CD14-positive monocyte (primary cell): Measurements from ENCODE around the gene COL27A1. TPM values are rescaled to one million over a fixed set of nuclear protein-coding genes. Genes with fewer than 3 reads are reported as not detected.

ENCODE experiments used
- DNase-seq, 3 donors: peaks; one replicate each; pipeline ENCODE4 v3.0.0-alpha.2; 2011 to 2022
- H2AFZ ChIP-seq: 2 replicates; pipeline ENCODE4 v1.6.0; 2012; ENCODE audit warnings: mild to moderate bottlenecking, low read depth, low read length, inconsistent platforms; ENCODE audit not compliant: insufficient read depth, poor library complexity, severe bottlenecking
- H3K27ac ChIP-seq, 2 donors: 1 replicate in 1 of 2; 2 replicates in 1 of 2; pipeline ENCODE4 v1.5.1; 2012 to 2013; ENCODE audit warnings: low read length in 2 of 2, control low read depth in 1 of 2, inconsistent platforms in 1 of 2, low read depth in 1 of 2, mild to moderate bottlenecking in 1 of 2
- H3K27me3 ChIP-seq, 2 donors: one replicate each; pipeline versions ENCODE4 v1.6.0 to v1.6.1; 2011 to 2013; ENCODE audit warnings: low read length in 2 of 2; ENCODE audit not compliant: control insufficient read depth in 2 of 2, insufficient read depth in 2 of 2
- H3K36me3 ChIP-seq, 2 donors: replicated peaks in 1 of 2; 1 replicate in 1 of 2; 2 replicates in 1 of 2; pipeline versions ENCODE4 v1.5.1 to v1.6.1; 2012 to 2013; ENCODE audit warnings: low read length in 2 of 2, control low read depth in 1 of 2, inconsistent platforms in 1 of 2, mild to moderate bottlenecking in 1 of 2; ENCODE audit not compliant: insufficient read depth in 2 of 2, control insufficient read depth in 1 of 2
- H3K4me1 ChIP-seq, 2 donors: 1 replicate in 1 of 2; 2 replicates in 1 of 2; pipeline versions ENCODE4 v1.5.1 to v1.6.1; 2012 to 2013; ENCODE audit warnings: low read length in 2 of 2, control low read depth in 1 of 2, inconsistent platforms in 1 of 2, mild to moderate bottlenecking in 1 of 2, moderate library complexity in 1 of 2; ENCODE audit not compliant: insufficient read depth in 2 of 2, control insufficient read depth in 1 of 2
- H3K4me2 ChIP-seq: replicated peaks from 2 replicates; pipeline ENCODE3; 2012; ENCODE audit warnings: low read length, moderate library complexity, mild to moderate bottlenecking; ENCODE audit not compliant: poor library complexity, severe bottlenecking; ENCODE audit errors: extremely low read depth
- H3K4me3 ChIP-seq, 3 experiments: fragments of 200-600 bp in 1 of 3; sonication (generic) in 1 of 3; replicated peaks in 1 of 3; 1 replicate in 2 of 3; 2 replicates in 1 of 3; pipeline ENCODE4 v1.5.1; 2011 to 2013; ENCODE audit warnings: low read length in 3 of 3, mild to moderate bottlenecking in 3 of 3, control low read depth in 2 of 3, low read depth in 2 of 3, inconsistent platforms in 1 of 3, moderate library complexity in 1 of 3
- H3K79me2 ChIP-seq: 2 replicates; pipeline ENCODE4 v1.6.0; 2012; ENCODE audit warnings: mild to moderate bottlenecking, control low read depth, inconsistent platforms, low read length, moderate library complexity; ENCODE audit not compliant: insufficient read depth
- H3K9ac ChIP-seq: 2 replicates; pipeline ENCODE4 v1.6.0; 2017; ENCODE audit warnings: low read length, mild to moderate bottlenecking; ENCODE audit not compliant: insufficient read depth, poor library complexity, severe bottlenecking
- H3K9me3 ChIP-seq, 2 donors: replicated peaks in 1 of 2; 1 replicate in 1 of 2; 2 replicates in 1 of 2; pipeline versions ENCODE4 v1.5.1 to v1.6.1; 2012 to 2013; ENCODE audit warnings: low read length in 2 of 2, control low read depth in 1 of 2; ENCODE audit not compliant: control insufficient read depth in 1 of 2, insufficient read depth in 1 of 2
- H4K20me1 ChIP-seq: 2 replicates; pipeline ENCODE4 v1.6.0; 2012; ENCODE audit warnings: mild to moderate bottlenecking, low read length, control low read depth, moderate library complexity; ENCODE audit not compliant: insufficient read depth
- H3K27ac Mint-ChIP-seq, 7 donors: one replicate each; pipeline ENCODE4 v1.8.0; 2020; ENCODE audit warnings: mild to moderate bottlenecking in 7 of 7, mixed read lengths in 7 of 7, moderate library complexity in 6 of 7, inconsistent platforms in 2 of 7
- H3K27me3 Mint-ChIP-seq, 3 donors: one replicate each; pipeline ENCODE4 v1.8.0; 2021 to 2022; ENCODE audit warnings: low read depth in 3 of 3, mild to moderate bottlenecking in 3 of 3, mixed read lengths in 3 of 3, moderate library complexity in 3 of 3, inconsistent platforms in 1 of 3
- H3K36me3 Mint-ChIP-seq, 2 donors: one replicate each; pipeline ENCODE4 v1.8.0; 2020; ENCODE audit warnings: mixed read lengths in 2 of 2, inconsistent platforms in 1 of 2, mild to moderate bottlenecking in 1 of 2
- H3K4me1 Mint-ChIP-seq: one replicate; pipeline ENCODE4 v1.8.0; 2020; ENCODE audit warnings: mild to moderate bottlenecking, mixed read lengths
- H3K4me3 Mint-ChIP-seq, 2 donors: one replicate each; pipeline ENCODE4 v1.8.0; 2020; ENCODE audit warnings: mild to moderate bottlenecking in 2 of 2, mixed read lengths in 2 of 2, moderate library complexity in 1 of 2
- H3K9me3 Mint-ChIP-seq, 7 donors: one replicate each; pipeline ENCODE4 v1.8.0; 2020 to 2022; ENCODE audit warnings: mixed read lengths in 7 of 7, mild to moderate bottlenecking in 6 of 7, moderate library complexity in 6 of 7, inconsistent platforms in 2 of 7
- CTCF ChIP-seq: fragments of 200-600 bp; IDR thresholded peaks from one replicate; pipeline ENCODE4 v1.8.0; 2022; ENCODE audit warnings: antibody characterized with exemption, mild to moderate bottlenecking
- WGBS: methylation state at CpG from one replicate; pipeline ENCODE4 v1.1.5; 2013; ENCODE audit warnings: missing lambda C conversion rate; ENCODE audit not compliant: insufficient coverage; 5-methylcytosine and 5-hydroxymethylcytosine counted together
- intact Hi-C, 2 donors: fragments of 100-400 bp; cut with micrococcal nuclease; formaldehyde crosslinking; loops; one replicate each; pipeline versions ENCODE4 v1.15.0 to v1.15.1; 2023
- polyA plus RNA-seq, 3 donors: library from polyadenylated mRNA; depleted of rRNA in 1 of 3; unstranded in 2 of 3; stranded (reverse) in 1 of 3; fragments of 300-500 nt in 2 of 3; fragments of >200 nt in 1 of 3; fragmentation: Illumina TruSeq in 2 of 3; gene quantifications; 1 replicate in 2 of 3; 2 replicates in 1 of 3; pipeline ENCODE4 v1.2.3, GENCODE V29; 2012 to 2021

COL27A1 gene
- polyA plus RNA-seq, 3 donors = 0.03 TPM; not detected in 2

- H3K9me3 ChIP-seq = no peaks in the 10 kb centered on the region
- intact Hi-C loops = no loop called here
- no peaks in the 10 kb centered on the region for H4K20me1 ChIP-seq
- no peaks in the 10 kb centered on the region for H3K9me3 Mint-ChIP-seq
- 68% methylated on average over 19 of the region's 21 CpGs for WGBS
- peaks cover 2 to 4% (median 3%) of the 10 kb centered on the region in 3 donors for H3K27me3 Mint-ChIP-seq
- no peaks in the 10 kb centered on the region for H3K36me3 Mint-ChIP-seq
- no peaks in the 10 kb centered on the region for H3K79me2 ChIP-seq
- no peak overlapping the region for H3K4me3 Mint-ChIP-seq
- H3K4me3 ChIP-seq = no peak overlapping the region
- no peaks in the 10 kb centered on the region for H3K4me1 Mint-ChIP-seq
- no peak overlapping the region for H3K27ac ChIP-seq
- H3K9ac ChIP-seq = no peak overlapping the region
- no peak overlapping the region for H3K27ac Mint-ChIP-seq
- no peaks in the 10 kb centered on the region for H3K27me3 ChIP-seq
- TF ChIP-seq CTCF = no peak
- no peak overlapping the region for H2AFZ ChIP-seq
- no peaks in the 10 kb centered on the region for H3K36me3 ChIP-seq
- no peaks in the 10 kb centered on the region for H3K4me1 ChIP-seq
- DNase-seq = no peak
- H3K4me2 ChIP-seq = no peak overlapping the region
Observed at GRCh38 chr9:114263853-114264510, 108.6 kb downstream of the COL27A1 start.

GRCh38 chr9:114264806-114265550 lies 109.6 kb downstream of the COL27A1 start:
- intact Hi-C loops = no loop called here
- Histone ChIP-seq H3K9me3 (no peaks in the 10 kb centered on the region), H3K9ac (no peak overlapping the region), H3K4me2 (no peak overlapping the region), H3K36me3 (no peaks in the 10 kb centered on the region), H3K27ac (no peak overlapping the region), H3K27me3 (no peaks in the 10 kb centered on the region), H4K20me1 (no peaks in the 10 kb centered on the region), H3K4me1 (no peaks in the 10 kb centered on the region), H3K4me3 (no peak overlapping the region), H2AFZ (no peak overlapping the region), H3K79me2 (no peaks in the 10 kb centered on the region)
- Mint-ChIP-seq H3K4me3 (no peak overlapping the region), H3K4me1 (no peaks in the 10 kb centered on the region), H3K27ac (peak overlapping the region in 1 of 7 donors; percentile 81), H3K36me3 (no peaks in the 10 kb centered on the region), H3K9me3 (no peaks in the 10 kb centered on the region), H3K27me3 (peaks cover 2 to 4% (median 4%) of the 10 kb centered on the region in 3 donors)
- TF ChIP-seq CTCF = no peak
- 93% methylated on average over 8 of the region's 15 CpGs for WGBS
- no peak for DNase-seq
